Loucy (cell line): ENCODE results near the gene APOE.

Source experiments
- H2AFZ ChIP-seq: fragments of 200-600 bp; sonication (generic); 2 replicates; pipeline ENCODE4 v1.6.0; 2016; ENCODE audit warnings: antibody characterized with exemption, mild to moderate bottlenecking, low read length, moderate library complexity
- H3F3A ChIP-seq: fragments of 200-600 bp; 2 replicates; pipeline ENCODE4 v1.6.0; 2016; ENCODE audit warnings: antibody characterized with exemption, low read depth, mild to moderate bottlenecking
- H3K27me3 ChIP-seq: fragments of 200-600 bp; sonication (generic); 2 replicates; pipeline ENCODE4 v1.6.1; 2014; ENCODE audit warnings: low read length, mild to moderate bottlenecking; ENCODE audit not compliant: insufficient read depth, poor library complexity, severe bottlenecking
- H3K36me3 ChIP-seq: fragments of 200-600 bp; sonication (generic); 2 replicates; pipeline ENCODE4 v1.6.1; 2016; ENCODE audit warnings: low read length; ENCODE audit not compliant: insufficient read depth
- H3K4me1 ChIP-seq: fragments of 200-600 bp; sonication (generic); 2 replicates; pipeline ENCODE4 v1.5.1; 2014; ENCODE audit warnings: low read length, mild to moderate bottlenecking; ENCODE audit not compliant: insufficient read depth, poor library complexity, severe bottlenecking
- H3K4me2 ChIP-seq: fragments of 200-600 bp; sonication (generic); 2 replicates; pipeline ENCODE4 v1.6.0; 2014; ENCODE audit warnings: antibody characterized with exemption, low read length, low read depth, mild to moderate bottlenecking; ENCODE audit not compliant: poor library complexity, severe bottlenecking
- H3K4me3 ChIP-seq: fragments of 200-600 bp; sonication (generic); 2 replicates; pipeline ENCODE4 v1.5.1; 2014; ENCODE audit warnings: low read length, mild to moderate bottlenecking, mixed read lengths; ENCODE audit not compliant: poor library complexity, severe bottlenecking
- H3K79me2 ChIP-seq: fragments of 200-600 bp; sonication (generic); 2 replicates; pipeline ENCODE4 v1.6.1; 2014; ENCODE audit warnings: low read length; ENCODE audit not compliant: insufficient read depth
- H3K9ac ChIP-seq: fragments of 200-600 bp; sonication (generic); 2 replicates; pipeline ENCODE4 v1.6.0; 2014; ENCODE audit warnings: mild to moderate bottlenecking, low read depth, low read length, moderate library complexity; ENCODE audit not compliant: poor library complexity, severe bottlenecking
- H3K9me2 ChIP-seq: fragments of 200-600 bp; sonication (generic); replicated peaks from 2 replicates; pipeline ENCODE4 v1.6.1; 2016; ENCODE audit warnings: low read depth, low read length, mixed read lengths
- H3K9me3 ChIP-seq: fragments of 200-600 bp; sonication (generic); 2 replicates; pipeline ENCODE4 v1.6.1; 2014; ENCODE audit warnings: mild to moderate bottlenecking, antibody characterized with exemption, low read length, low read depth; ENCODE audit not compliant: insufficient read depth
- H4K20me1 ChIP-seq: fragments of 200-600 bp; sonication (generic); 2 replicates; pipeline ENCODE4 v1.6.0; 2014; ENCODE audit warnings: antibody characterized with exemption, low read length, mild to moderate bottlenecking; ENCODE audit not compliant: insufficient read depth, poor library complexity, severe bottlenecking
- EZH2phosphoT487 ChIP-seq: fragments of 200-600 bp; IDR thresholded peaks from 2 replicates; pipeline ENCODE4 v1.6.1; 2018; ENCODE audit warnings: antibody characterized with exemption, mild to moderate bottlenecking, moderate library complexity, borderline replicate concordance
- TF ChIP-seq, protein P1 (sequence below): fragments of 200-600 bp; sonication (generic); conservative IDR thresholded peaks from 2 replicates; pipeline ENCODE4 v1.5.1; 2014; ENCODE audit warnings: mild to moderate bottlenecking, antibody characterized with exemption, low read length

Gene APOE

DNA sequence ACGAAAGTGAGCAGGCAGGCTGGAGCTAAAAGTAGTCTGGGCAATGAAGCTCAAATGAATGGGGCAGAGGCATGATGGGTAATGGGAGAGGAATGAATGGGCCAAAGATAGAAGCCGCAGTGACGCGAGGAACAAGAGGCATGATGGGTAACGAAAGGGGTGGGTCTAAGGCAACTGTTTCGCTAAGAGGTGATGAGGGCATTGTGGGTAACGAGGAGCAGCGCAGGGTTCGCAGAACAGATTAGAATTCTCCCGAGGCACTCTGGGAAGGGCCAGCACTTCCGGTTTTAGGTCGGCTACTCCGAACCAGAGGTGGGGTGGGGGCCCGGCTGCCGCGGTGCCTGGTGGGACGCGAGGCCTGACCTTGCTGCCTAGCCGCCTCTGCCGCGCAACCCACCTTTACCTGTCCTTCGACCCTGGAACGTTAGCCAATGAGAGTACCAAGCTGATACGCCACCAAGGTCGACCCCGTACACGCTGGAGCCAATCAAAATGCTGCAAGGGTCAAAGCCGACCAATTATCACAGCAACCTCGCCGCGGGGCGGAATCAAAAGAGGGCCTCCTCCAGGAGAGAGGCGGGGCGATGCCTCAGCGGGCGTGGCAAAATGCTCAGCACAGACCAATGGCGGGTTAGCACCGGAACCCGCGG lies 15.1 kb upstream of the APOE start:
- no peaks in the 10 kb centered on the region for H3K9me3 ChIP-seq
- TF ChIP-seq EZH2phosphoT487 = no peak
- TF ChIP-seq, protein P1, sequence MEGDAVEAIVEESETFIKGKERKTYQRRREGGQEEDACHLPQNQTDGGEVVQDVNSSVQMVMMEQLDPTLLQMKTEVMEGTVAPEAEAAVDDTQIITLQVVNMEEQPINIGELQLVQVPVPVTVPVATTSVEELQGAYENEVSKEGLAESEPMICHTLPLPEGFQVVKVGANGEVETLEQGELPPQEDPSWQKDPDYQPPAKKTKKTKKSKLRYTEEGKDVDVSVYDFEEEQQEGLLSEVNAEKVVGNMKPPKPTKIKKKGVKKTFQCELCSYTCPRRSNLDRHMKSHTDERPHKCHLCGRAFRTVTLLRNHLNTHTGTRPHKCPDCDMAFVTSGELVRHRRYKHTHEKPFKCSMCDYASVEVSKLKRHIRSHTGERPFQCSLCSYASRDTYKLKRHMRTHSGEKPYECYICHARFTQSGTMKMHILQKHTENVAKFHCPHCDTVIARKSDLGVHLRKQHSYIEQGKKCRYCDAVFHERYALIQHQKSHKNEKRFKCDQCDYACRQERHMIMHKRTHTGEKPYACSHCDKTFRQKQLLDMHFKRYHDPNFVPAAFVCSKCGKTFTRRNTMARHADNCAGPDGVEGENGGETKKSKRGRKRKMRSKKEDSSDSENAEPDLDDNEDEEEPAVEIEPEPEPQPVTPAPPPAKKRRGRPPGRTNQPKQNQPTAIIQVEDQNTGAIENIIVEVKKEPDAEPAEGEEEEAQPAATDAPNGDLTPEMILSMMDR = no peak
- peaks cover 24% of the 10 kb centered on the region for H3K4me1 ChIP-seq
- peak overlapping the region; percentile 64 for H3K9ac ChIP-seq
- peaks cover 33% of the 10 kb centered on the region for H3K79me2 ChIP-seq
- H3K4me3 ChIP-seq = peak overlapping the region; percentile 70
- H3K27me3 ChIP-seq = no peaks in the 10 kb centered on the region
- peaks cover 19% of the 10 kb centered on the region; the same call in 1 of the 2 replicates for H3K36me3 ChIP-seq
- H3K9me2 ChIP-seq = no peaks in the 10 kb centered on the region
- peak overlapping the region; percentile 74 for H3K4me2 ChIP-seq
- H4K20me1 ChIP-seq = peaks cover 15% of the 10 kb centered on the region
- peak overlapping the region; percentile 29 for H2AFZ ChIP-seq
- H3F3A ChIP-seq = no peaks in the 10 kb centered on the region

GRCh38 chr19:44891016-44891882 lies 14.3 kb upstream of the APOE start, which contains the start of gene TOMM40:
Gene TOMM40, plus strand, starts transcription at chr19:44891254. Its CDS starts 162 bp downstream, at chr19:44891416.
- peak within 1 kb of the TSS; percentile 29 for H2AFZ ChIP-seq

GRCh38 chr19:44892932-44893331 lies 12.7 kb upstream of the APOE start:
- Histone ChIP-seq H3K27me3 (no peaks in the 10 kb centered on the region), H3K9me3 (no peaks in the 10 kb centered on the region), H2AFZ (no peak overlapping the region), H4K20me1 (peaks cover 15% of the 10 kb centered on the region), H3F3A (no peaks in the 10 kb centered on the region), H3K9ac (peak overlapping the region; percentile 92), H3K79me2 (peaks cover 41% of the 10 kb centered on the region), H3K4me2 (peak overlapping the region; percentile 100), H3K9me2 (no peaks in the 10 kb centered on the region), H3K4me3 (peak overlapping the region; percentile 100), H3K4me1 (peaks cover 24% of the 10 kb centered on the region), H3K36me3 (peaks cover 40% of the 10 kb centered on the region; the same call in 1 of the 2 replicates)
- TF ChIP-seq EZH2phosphoT487 = no peak
- TF ChIP-seq, protein P1 = no peak

More at GRCh38 chr19:44891016-44891882, 14.3 kb upstream of the APOE start, which contains the start of gene TOMM40:
- Histone ChIP-seq H3K4me1 (peaks cover 24% of the 10 kb centered on the region), H3K9me2 (no peaks in the 10 kb centered on the region), H3K4me3 (peak within 1 kb of the TSS; percentile 100), H3K9ac (peak within 1 kb of the TSS; percentile 92), H3K79me2 (peaks cover 38% of the 10 kb centered on the region), H4K20me1 (peaks cover 15% of the 10 kb centered on the region), H3K27me3 (no peaks in the 10 kb centered on the region), H3F3A (no peaks in the 10 kb centered on the region), H3K4me2 (peak within 1 kb of the TSS; percentile 100), H3K36me3 (peaks cover 25% of the 10 kb centered on the region; the same call in 1 of the 2 replicates), H3K9me3 (no peaks in the 10 kb centered on the region)
- TF ChIP-seq, protein P1 = no peak
- TF ChIP-seq EZH2phosphoT487 = no peak
